Spleen (tissue), 11 donors: ENCODE data around the gene CYRIA. TPM values are rescaled to one million over a fixed set of nuclear protein-coding genes. Genes with fewer than 3 reads are reported as not detected.
A peak's percentile ranks its signal among the peaks of the same experiment; 100 is the strongest.

Experiments
- DNase-seq: peaks from one replicate; pipeline ENCODE4 v3.0.0-alpha.2; 2020
- H3K27ac ChIP-seq, 8 donors: fragments of 200-600 bp; sonication (generic) in 7 of 8; 1 replicate in 4 of 8; 2 replicates in 4 of 8; pipeline versions ENCODE4 v1.5.0 to v1.8.0; 2016 to 2021; ENCODE audit warnings: inconsistent platforms in 4 of 8, mild to moderate bottlenecking in 4 of 8, moderate library complexity in 1 of 8
- H3K27me3 ChIP-seq, 7 donors: fragments of 200-600 bp; sonication (generic) in 6 of 7; replicated peaks in 1 of 7; 1 replicate in 4 of 7; 2 replicates in 3 of 7; pipeline versions ENCODE4 v1.5.0 to v1.8.0; 2016 to 2021; ENCODE audit warnings: inconsistent platforms in 3 of 7, mild to moderate bottlenecking in 1 of 7
- H3K36me3 ChIP-seq, 6 donors: fragments of 200-600 bp; sonication (generic) in 5 of 6; 1 replicate in 4 of 6; 2 replicates in 2 of 6; pipeline versions ENCODE4 v1.5.0 to v1.8.0; 2016 to 2021; ENCODE audit warnings: inconsistent platforms in 2 of 6
- H3K4me1 ChIP-seq, 6 donors: fragments of 200-600 bp; sonication (generic) in 5 of 6; 1 replicate in 3 of 6; 2 replicates in 3 of 6; pipeline versions ENCODE4 v1.5.0 to v1.8.0; 2016 to 2021; ENCODE audit warnings: inconsistent platforms in 3 of 6
- H3K4me3 ChIP-seq, 8 donors: fragments of 200-600 bp; sonication (generic) in 7 of 8; 1 replicate in 4 of 8; 2 replicates in 4 of 8; pipeline versions ENCODE4 v1.5.0 to v1.8.0; 2016 to 2021; ENCODE audit warnings: inconsistent platforms in 4 of 8, mild to moderate bottlenecking in 4 of 8, moderate library complexity in 2 of 8
- H3K9me3 ChIP-seq, 8 donors: fragments of 200-600 bp; sonication (generic) in 7 of 8; 1 replicate in 4 of 8; 2 replicates in 4 of 8; pipeline versions ENCODE4 v1.5.0 to v1.8.0; 2016 to 2021; ENCODE audit warnings: inconsistent platforms in 4 of 8
- CTCF ChIP-seq, 11 experiments: fragments of 200-600 bp in 7 of 11; fragments of 450-650 bp in 4 of 11; sonication (generic) in 4 of 11; IDR thresholded peaks in 8 of 11; conservative IDR thresholded peaks in 3 of 11; 1 replicate in 7 of 11; 2 replicates in 4 of 11; pipeline versions ENCODE4 v1.4.0 to v1.8.0; 2016 to 2021; ENCODE audit warnings: antibody characterized with exemption in 11 of 11, inconsistent platforms in 4 of 11, mild to moderate bottlenecking in 1 of 11
- POLR2A ChIP-seq, 3 donors: fragments of 450-650 bp; IDR thresholded peaks; one replicate each; pipeline ENCODE4 v1.5.1; 2017; ENCODE audit warnings: antibody characterized with exemption in 3 of 3, mild to moderate bottlenecking in 1 of 3
- POLR2AphosphoS5 ChIP-seq, 3 donors: sonication (generic); formaldehyde crosslinking; IDR thresholded peaks; one replicate each; pipeline ENCODE4 v1.5.1; 2017; ENCODE audit warnings: antibody characterized with exemption in 3 of 3
- WGBS, 5 donors: extraction: QIAGEN DNeasy Blood & Tissue Kit in 3 of 5; methylation state at CpG; one replicate each; pipeline versions ENCODE4 v1.1.5 to v1.1.7; 2013 to 2018; 5-methylcytosine and 5-hydroxymethylcytosine counted together
- intact Hi-C: fragments of 100-400 bp; cut with DNase I; formaldehyde crosslinking; loops from one replicate; pipeline ENCODE4 v1.15.0; 2023; ENCODE audit warnings: low total_unique reads
- polyA plus RNA-seq, 3 donors: library from polyadenylated mRNA; stranded (reverse); fragments of 200-250 nt; gene quantifications; one replicate each; pipeline ENCODE4 v1.2.1, GENCODE V29; 2013
- total RNA-seq, 7 donors: library from RNA; depleted of rRNA in 3 of 7; stranded (reverse); fragments of >200 nt in 3 of 7; fragmentation: NEBNext Ultra II Directional in 4 of 7; extraction: Animal tissue kit (Norgen Biotek cat#: 25700) in 4 of 7; gene quantifications; one replicate each; pipeline versions ENCODE4 v1.1.0 to v1.2.1, GENCODE V29; 2016 to 2021
- donor health status: healthy with polysubstance abuse.
- donor health status: DM: no; HTN: no; CAD: no; lungs with moderate emphysema.
- donor health status: DM: no; HTN: no; CAD: no.
- donor health status: Bipolar disorder and iron deficiency.
- donor health status: healthy.
- donor health status: DM: no; HTN: no; CAD: no.
- donor health status: DM: yes; HTN: yes; CAD: no.

Gene CYRIA
- total and polyA plus RNA-seq, 10 donors, result 11.1 to 87.9 (median 65.7) TPM

- Histone ChIP-seq H3K27ac (peak overlapping the region in 7 of 8 donors; percentile 38 to 96 (median 91)), H3K4me1 (peaks cover 60 to 100% (median 100%) of the 10 kb centered on the region in 6 donors), H3K9me3 (no peaks in the 10 kb centered on the region), H3K36me3 (peaks cover 0 to 8% (median 0%) of the 10 kb centered on the region in 6 donors), H3K27me3 (no peaks in the 10 kb centered on the region), H3K4me3 (no peak overlapping the region)
- WGBS, 5 donors, result 76 to 82% (median 81%) methylated on average over 3 to 5 of the region's 5 CpGs
- intact Hi-C loops, result no loop called here
- DNase-seq, result no peak
- no peak for TF ChIP-seq POLR2A (IDR thresholded peaks at IDR 0.05)
- no peak for TF ChIP-seq CTCF (IDR thresholded peaks at IDR 0.05 in 8 of 11, conservative IDR thresholded peaks at IDR 0.05 in 3 of 11)
- no peak for TF ChIP-seq POLR2AphosphoS5 (IDR thresholded peaks at IDR 0.05)
Measured at GRCh38 chr2:16629044-16629443, 36.6 kb downstream of the CYRIA start.

- H3K4me3 ChIP-seq, result no peak overlapping the region
- peaks cover 66 to 100% (median 100%) of the 10 kb centered on the region in 6 donors for H3K4me1 ChIP-seq
- H3K27ac ChIP-seq, result peak overlapping the region in 7 of 8 donors; percentile 38 to 96 (median 91)
- no peaks in the 10 kb centered on the region for H3K9me3 ChIP-seq
- H3K27me3 ChIP-seq, result no peaks in the 10 kb centered on the region
- intact Hi-C loops, result no loop called here
- TF ChIP-seq POLR2A (IDR thresholded peaks at IDR 0.05) (no peak), POLR2AphosphoS5 (IDR thresholded peaks at IDR 0.05) (peak in 2 of 3 donors; percentile 3 to 39)
- no peak for DNase-seq
- peaks cover 0 to 13% (median 0%) of the 10 kb centered on the region in 6 donors for H3K36me3 ChIP-seq
- WGBS, 5 donors, result 42 to 58% (median 48%) methylated on average over 6 of the region's 6 CpGs
Measured at GRCh38 chr2:16628314-16628713, 37.3 kb downstream of the CYRIA start.

- H3K4me1 ChIP-seq, result peaks cover 74 to 100% (median 100%) of the 10 kb centered on the region in 6 donors
- H3K36me3 ChIP-seq, result peaks cover 0 to 25% (median 3%) of the 10 kb centered on the region in 6 donors
- no peaks in the 10 kb centered on the region for H3K9me3 ChIP-seq
- WGBS, 5 donors, result 53 to 70% (median 57%) methylated on average over 6 of the region's 6 CpGs
- peak overlapping the region; percentile 78 to 96 (median 92) for H3K27ac ChIP-seq
- H3K4me3 ChIP-seq, result peak overlapping the region in 1 of 8 donors; percentile 58
- intact Hi-C loops, result no loop called here
- no peak for DNase-seq
- no peak for TF ChIP-seq CTCF (IDR thresholded peaks at IDR 0.05 in 8 of 11, conservative IDR thresholded peaks at IDR 0.05 in 3 of 11)
- TF ChIP-seq POLR2AphosphoS5 (IDR thresholded peaks at IDR 0.05), result no peak
- TF ChIP-seq POLR2A (IDR thresholded peaks at IDR 0.05), result no peak
- no peaks in the 10 kb centered on the region for H3K27me3 ChIP-seq
Measured at GRCh38 chr2:16626997-16627605, 38.5 kb downstream of the CYRIA start.

- Histone ChIP-seq H3K27me3 (no peaks in the 10 kb centered on the region), H3K27ac (peak overlapping the region; percentile 78 to 96 (median 92)), H3K9me3 (no peaks in the 10 kb centered on the region), H3K4me1 (peaks cover 78 to 100% (median 100%) of the 10 kb centered on the region in 6 donors), H3K4me3 (peak overlapping the region in 1 of 8 donors; percentile 58), H3K36me3 (peaks cover 0 to 31% (median 3%) of the 10 kb centered on the region in 6 donors)
- no peak for DNase-seq
- intact Hi-C loops, result no loop called here
- 66 to 81% (median 74%) methylated on average over 3 of the region's 3 CpGs for WGBS, 5 donors
- TF ChIP-seq POLR2A (IDR thresholded peaks at IDR 0.05) (no peak), POLR2AphosphoS5 (IDR thresholded peaks at IDR 0.05) (peak in 2 of 3 donors; percentile 21 to 27), CTCF (IDR thresholded peaks at IDR 0.05 in 8 of 11, conservative IDR thresholded peaks at IDR 0.05 in 3 of 11) (no peak)
Measured at GRCh38 chr2:16626497-16626896, 39.1 kb downstream of the CYRIA start.
